Lower leg skin (tissue), 3 donors: ENCODE data around the gene FAU.

Experiments used
- CTCF ChIP-seq, 3 donors: fragments of 450-650 bp; IDR thresholded peaks; one replicate each; pipeline ENCODE4 v1.5.1; 2016; ENCODE audit warnings: antibody characterized with exemption in 3 of 3, mild to moderate bottlenecking in 3 of 3, moderate library complexity in 2 of 3
- POLR2A ChIP-seq, 2 donors: fragments of 450-650 bp; IDR thresholded peaks; one replicate each; pipeline ENCODE4 v1.6.1; 2016 to 2017; ENCODE audit warnings: antibody characterized with exemption in 2 of 2, mild to moderate bottlenecking in 1 of 2, moderate library complexity in 1 of 2

GRCh38 chr11:65107751-65108468 is 14.0 kb downstream of the FAU start:
- no peak for TF ChIP-seq POLR2A (IDR thresholded peaks at IDR 0.05)
- TF ChIP-seq CTCF (IDR thresholded peaks at IDR 0.05): no peak
